NK-92 treated with Interleukin-12 subunit alpha and Interleukin-12 subunit beta, amount 100 ng/mL, for 24 hours (cell line): ENCODE measurements around the gene PLEKHG5.
A peak's percentile ranks its signal among the peaks of the same experiment; 100 is the strongest.
"Not testable (repeated sequence)": the region's sequence is repeated elsewhere in the genome, so short reads cannot be mapped to it uniquely, and the experiment has no call there.

ENCODE experiments used
- DNase-seq: peaks from one replicate; lab custom pipeline; 2025; lab: John Stamatoyannopoulos, UW

Gene PLEKHG5

DNA sequence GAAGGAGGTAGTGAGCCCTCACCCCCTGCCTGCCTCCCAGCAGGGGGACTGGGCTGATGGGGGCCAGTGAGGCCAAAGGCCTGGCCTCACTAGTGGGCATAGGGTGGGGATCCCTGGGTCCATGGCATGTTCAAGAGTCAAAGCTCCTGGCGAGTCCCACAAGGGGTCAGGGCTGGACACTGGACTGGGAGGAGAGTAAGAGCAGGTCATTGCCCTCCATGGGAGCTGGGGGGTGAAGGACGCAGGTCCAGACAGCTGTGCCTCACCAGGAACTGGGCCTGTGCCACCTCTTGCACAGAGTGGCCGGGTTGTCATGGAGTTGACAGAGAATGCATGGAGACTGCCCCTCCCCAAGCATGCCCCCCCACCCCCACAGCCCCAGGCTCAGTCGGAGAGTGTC lies 45.5 kb downstream of the PLEKHG5 start:
- DNase-seq: not testable (repeated sequence)

DNA sequence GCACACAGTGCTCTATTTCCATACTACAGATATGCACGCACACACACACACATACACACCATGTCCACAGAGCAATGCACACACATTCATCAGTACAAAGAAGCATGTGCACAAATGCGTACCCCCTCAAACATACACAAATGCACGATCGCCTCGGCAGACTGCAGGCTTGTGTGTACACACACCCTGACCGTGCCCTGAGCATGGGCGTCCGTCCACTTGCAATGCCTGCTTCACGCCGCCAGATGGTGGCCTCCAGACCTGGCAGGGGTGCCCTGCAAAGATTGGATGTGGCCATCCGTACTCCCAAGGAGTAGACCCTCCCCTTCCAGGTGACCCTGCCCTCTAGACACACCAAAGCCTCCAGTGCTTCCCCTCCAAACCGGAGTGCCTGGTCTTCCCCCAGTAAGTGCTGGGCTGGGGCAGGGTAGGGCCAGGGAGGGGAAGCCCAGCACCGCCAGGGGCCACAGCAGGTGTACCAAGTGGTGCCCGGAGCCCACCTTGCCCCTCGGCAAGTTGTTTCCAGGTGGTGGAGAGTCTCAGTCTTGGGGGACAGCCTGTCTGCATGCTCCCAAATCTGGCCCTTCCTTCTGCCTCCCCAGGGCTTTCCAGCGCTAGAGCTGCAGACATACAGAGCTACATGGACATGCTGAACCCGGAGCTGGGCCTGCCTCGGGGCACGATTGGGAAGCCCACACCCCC lies 46.3 kb downstream of the PLEKHG5 start:
- no peak for DNase-seq

DNA sequence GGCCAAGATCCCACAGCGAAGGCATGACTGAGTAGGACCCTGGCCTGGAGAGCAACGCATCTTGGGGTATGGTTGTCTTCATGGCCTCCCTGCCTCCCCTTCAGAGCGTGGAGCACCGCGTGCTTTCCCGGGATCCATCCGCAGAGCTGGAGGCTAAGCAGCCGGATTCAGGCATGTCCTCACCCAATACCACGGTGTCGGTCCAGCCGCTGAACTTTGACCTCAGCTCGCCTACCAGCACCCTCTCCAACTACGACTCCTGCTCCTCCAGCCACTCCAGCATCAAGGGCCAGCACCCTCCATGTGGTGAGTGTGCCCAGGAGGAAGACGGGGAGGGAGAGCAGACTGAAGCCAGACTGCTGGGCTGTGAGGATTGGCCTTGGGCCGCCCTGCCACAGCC lies 47.1 kb downstream of the PLEKHG5 start:
- no peak for DNase-seq

DNA sequence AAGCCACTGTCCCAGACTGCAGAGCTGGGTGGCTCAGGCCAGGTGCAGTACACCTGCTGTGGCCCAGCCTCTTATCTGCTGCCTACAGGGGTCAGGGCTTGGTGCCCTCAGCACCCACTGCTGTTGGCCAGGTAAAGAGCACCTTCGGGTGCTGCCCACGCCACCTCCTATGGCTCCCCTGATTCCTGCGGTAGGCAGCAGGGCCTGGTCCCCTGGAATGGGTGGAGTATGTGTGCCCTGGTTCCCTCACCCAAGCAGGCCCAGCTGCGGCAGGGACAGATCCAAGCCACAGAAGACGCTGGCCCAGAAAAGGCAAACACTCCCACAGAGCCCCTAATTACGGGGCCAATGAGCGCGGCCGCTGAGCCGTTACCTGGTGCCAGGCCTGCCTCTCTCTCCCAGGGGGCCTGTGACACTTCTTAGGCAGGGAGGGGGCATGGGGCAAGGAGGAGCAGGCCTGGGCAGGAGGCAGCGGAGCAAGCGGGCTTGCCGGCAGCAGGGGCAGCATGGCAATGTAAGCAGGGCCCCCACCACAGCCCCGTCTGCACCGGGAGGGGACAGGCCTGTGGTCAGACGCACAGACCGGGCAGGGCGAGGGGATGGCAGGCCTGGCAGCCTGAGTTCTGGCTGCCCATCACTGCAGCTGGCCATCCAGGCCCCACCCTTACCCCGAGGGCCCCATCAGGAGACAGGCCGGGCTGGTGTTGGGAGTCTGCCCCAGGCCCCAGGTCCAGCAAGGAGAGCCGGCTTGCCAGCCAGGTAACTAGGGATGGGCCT lies 47.9 kb downstream of the PLEKHG5 start:
- no peak for DNase-seq

DNA sequence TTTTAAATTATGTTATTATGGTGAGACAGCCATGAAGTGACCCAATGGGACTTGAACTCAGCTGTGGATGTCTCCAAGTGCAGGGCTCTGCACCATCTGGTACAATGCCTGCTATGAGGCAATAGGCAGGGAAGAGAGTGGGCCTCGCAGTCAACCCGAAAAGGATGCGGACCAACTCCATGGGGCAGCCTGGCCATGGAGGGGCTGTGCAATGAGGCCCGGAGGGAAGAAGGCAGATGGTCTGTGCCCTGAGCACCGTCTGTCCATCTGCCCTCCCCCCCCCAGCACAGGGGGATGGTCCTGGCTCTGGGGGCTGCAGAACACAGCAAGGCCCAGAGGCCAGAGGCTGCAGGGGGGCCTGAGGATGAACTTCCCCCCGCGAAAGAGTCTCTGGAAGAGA lies 49.9 kb downstream of the PLEKHG5 start:
- no peak for DNase-seq

DNA sequence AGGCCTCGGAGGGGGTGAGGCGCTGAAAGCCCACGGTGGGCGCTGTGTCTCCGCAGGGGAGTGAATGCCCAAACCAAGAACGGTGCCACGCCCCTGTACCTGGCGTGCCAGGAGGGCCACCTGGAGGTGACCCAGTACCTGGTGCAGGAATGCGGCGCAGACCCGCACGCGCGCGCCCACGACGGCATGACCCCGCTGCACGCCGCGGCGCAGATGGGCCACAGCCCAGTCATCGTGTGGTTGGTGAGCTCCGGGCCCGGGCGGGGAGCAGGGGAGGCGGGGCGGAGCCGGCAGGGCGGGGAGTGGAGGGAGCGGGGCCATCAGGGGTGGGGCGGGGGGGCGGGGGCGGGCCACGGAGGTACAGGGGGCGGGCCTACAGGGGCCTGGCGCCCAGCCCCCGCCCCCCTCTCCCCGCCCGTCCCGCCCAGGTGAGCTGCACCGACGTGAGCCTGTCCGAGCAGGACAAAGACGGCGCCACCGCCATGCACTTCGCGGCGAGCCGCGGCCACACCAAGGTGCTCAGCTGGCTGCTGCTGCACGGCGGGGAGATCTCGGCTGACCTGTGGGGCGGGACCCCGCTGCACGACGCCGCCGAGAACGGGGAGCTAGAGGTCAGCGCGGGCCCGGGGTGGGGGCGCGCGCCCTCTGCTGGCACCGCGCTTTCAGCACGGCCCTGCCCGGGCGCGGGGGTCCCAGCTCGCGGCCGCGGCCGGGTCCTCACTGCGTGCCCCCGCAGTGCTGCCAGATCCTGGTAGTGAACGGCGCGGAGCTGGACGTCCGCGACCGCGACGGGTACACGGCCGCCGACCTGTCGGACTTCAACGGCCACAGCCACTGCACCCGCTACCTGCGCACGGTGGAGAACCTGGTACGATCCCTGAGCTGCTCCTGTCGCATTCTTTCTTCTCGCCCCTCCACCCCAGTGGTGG lies 51.0 kb downstream of the PLEKHG5 start:
- DNase-seq: no peak

DNA sequence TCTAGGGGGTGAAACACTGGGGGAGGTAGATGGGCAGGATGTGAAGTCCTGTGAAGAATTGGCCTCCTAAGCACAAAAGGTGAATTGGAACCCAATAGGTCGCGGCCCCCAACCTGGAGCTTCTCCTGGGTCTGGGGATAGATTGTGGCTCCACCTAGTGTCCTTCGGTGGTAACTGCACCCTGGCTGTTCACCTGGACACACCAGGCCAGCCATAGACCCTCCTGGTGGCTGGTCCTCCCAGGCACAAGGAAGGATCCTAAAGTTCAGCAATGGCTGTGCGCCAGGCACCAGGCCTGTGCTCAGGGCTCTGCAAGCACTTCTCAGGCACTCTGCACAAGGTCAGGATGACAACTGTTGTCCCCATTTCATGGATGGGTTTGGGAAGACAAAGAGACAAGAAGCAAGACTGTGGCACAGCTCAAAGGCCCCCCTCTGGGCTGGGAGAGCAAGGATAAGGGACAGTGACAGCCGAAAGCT lies 53.4 kb downstream of the PLEKHG5 start:
- peak; percentile 14 for DNase-seq

DNA sequence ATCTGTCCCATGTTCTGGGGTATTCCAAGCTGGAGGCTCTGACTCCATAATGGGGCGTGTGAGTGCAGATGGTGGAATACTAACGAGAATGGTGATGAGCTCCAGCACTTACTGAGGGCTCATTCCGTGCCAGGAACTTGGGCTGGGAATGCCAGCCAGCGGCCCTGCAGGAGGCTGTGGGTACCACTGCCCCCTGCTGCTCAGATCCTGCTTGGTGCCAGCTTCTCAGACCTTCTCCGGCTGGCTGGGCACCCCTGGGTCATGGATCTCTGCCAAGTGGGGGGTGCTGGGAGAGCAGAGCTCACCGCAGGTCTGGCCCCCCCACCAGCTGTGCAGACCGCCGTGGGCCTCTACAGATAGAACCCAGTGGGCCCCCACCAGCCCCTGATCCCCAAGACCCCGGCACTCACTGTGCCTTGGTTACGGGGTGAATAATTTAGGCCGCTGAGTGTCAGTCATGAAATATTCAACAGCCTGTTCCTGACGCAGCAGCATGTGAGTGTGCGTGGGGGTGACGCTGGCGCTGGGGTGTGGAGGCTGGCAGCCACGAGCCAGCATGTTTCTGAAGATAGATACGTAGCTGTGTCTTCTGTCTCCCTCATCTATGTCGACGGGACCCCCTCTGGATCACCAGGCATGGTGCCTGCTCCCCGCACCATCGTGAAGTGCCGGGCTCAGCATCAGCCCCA lies 54.3 kb downstream of the PLEKHG5 start:
- not testable (repeated sequence) for DNase-seq

DNA sequence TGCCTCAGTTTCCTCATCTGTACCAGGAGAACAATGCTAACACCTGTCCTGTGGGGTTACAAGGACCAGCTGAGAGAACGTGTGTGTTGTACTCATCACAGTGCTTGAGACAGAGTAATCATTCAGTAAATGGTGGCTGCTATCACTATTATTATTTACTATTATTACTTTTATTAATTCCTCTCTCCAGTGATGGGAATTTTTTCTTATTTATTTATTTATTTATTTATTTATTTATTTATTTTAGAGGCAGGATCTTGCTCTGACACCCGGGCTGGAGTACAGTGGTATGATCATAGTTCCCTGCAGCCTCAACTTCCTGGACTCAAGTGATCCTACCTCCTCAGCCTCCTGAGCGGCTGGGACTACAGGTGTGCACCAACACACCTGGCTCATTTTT lies 55.2 kb downstream of the PLEKHG5 start:
- not testable (repeated sequence) for DNase-seq

DNA sequence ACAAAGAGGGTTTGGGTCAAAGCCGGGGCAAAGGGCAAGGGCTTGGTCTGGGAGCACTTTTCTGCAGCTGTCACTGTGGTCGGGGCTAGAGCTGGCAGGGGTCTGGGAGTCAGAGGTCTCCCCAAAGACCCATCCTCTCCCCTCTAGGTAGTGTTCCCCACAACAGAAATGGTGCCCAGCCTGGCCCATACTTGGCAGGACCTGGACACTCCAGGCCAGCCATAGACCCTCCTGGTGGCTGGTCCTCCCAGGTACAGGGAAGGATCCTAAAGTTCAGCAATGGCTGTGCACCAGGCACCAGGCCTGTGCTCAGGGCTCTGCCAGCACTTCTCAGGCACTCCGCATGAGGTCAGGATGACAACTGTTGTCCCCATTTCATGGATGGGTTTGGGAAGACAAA lies 55.9 kb downstream of the PLEKHG5 start:
- DNase-seq: no peak

DNA sequence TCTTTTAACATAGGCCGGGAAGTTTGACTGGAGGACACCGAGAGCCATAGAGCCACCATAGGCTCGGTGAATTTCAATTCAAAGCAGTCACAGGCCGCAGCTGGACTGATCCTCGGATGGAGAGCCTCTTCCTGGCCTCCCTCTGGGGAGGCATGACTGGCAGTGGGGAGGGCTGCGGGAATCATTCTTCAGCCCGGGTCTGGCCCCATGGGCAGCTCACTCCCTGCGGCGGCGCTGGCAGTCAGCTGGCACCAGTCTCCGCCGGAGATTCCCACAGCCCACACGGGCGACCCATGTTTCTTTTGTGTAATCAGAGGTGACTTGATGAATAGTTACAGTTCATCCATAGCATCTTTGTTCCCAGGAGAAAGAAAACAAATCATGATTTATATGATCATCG lies 56.3 kb downstream of the PLEKHG5 start:
- DNase-seq: no peak

DNA sequence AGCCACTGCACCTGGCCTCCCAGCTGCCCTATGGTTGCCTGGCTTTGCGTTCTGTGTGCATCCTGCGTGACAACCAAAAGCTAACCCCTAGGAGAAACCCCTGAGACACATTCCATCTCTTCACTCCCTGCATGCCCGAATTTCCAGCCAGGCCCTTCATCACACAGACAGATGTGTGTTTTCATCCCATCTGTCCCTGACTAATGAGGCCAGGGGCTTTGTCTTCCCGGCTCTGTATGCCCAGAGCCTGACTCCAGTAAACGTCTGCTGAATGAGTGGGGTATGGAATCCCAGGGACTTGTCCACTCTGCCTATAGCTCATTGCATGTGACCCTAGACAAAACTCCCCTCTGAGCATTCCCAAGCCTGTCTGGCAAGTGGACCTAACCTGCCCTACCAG lies 57.3 kb downstream of the PLEKHG5 start:
- DNase-seq: no peak

DNA sequence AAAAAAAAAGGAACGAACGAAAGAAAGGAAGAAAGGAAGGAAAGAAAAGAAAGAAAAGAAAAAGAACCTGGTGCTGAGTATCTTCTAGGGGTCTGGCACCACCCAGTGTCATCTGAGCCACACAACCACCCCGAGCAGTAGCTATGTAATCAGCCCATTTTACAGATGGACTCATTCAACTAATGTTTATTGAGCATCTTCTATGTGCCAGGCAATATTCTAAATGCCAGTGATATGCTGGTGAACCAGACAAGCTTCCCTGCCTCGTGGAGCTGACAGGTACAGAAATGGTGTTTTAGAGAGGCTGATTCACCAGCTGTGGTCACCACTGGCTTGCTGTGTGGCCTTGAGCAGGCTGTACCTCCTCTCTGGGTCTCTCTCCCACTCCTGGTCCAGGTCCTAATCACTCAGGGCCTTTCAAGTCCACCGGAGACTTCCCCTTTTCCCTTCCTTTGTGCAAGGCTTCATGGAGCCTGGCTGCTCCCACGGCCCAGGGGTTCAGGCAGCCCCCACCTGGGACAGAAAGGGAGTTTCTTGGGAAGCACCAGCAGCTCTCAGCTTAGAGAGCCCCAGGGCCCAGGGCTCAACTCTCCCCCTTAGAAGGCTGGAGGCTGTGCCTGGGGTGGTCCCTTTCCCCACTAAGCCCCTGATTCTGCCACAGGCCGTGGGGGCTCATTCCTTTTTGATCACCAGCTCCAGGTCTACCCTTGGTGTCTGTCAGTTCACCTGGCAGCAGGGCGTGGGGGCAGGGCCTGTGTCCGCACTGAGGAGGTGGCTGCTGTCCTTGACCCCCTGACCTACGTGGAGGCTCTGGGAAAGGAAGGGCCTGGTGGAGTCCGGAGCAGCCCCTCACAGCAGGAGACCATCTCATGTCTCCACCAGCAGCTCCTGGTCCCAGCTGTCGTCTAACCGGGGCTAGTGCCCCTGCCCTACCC lies 59.6 kb downstream of the PLEKHG5 start:
- DNase-seq: not testable (repeated sequence)

DNA sequence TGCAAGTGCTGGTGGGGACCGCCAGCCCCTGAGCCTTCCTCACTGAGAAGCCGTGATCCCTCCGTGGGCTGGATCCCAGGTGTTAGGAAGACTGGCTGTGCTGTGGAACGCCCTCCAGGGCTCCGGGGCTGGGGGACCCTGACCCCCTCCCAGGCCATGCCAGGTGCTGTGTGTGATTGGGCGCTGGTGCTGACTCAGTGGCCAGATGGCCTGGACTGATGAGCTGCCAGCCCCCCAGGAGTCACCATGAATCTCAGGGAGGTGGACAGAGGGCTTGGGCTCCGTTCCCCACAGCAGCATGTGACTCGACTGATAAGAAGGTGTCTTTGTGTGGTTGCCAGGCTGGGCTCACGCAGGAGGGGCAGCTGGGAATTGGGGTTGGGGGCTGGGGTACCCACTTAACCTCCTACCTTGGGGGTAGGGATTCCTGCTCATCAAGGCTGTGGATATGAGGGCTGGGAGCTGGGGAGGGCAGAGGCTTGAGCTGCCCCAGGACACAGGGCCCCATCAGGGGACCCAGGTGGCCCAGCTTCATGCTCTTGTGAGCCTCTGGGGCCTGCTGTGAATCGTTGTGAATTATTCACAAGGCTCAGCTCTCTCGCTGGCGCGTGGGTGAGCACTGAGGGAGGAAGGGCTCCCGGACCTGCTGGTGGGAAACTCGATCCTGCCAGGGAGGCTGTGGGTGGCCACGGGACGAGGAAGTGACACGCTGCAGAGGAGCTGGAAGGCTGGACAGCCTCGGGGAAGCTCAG lies 61.6 kb downstream of the PLEKHG5 start:
- not testable (repeated sequence) for DNase-seq

DNA sequence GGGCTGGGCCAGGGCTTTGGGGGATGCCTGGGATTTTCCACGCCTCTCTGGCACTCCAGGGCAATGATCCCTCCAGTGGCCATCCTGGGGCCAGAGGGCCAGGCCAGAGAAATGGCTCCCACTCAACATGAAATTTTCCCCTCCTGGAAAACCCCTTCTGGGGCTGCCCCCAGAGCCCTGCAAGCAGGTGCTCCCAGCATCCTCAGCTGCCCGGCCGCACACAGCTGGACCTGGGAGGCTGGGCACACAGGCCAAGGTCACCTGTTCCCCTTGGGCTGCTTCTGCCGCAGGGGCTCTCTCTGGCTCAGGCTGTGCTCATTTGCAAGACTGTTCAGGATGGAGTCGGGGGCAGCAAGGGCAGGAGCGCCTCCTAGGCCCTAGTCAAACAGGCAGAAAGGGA lies 63.0 kb downstream of the PLEKHG5 start:
- not testable (repeated sequence) for DNase-seq

DNA sequence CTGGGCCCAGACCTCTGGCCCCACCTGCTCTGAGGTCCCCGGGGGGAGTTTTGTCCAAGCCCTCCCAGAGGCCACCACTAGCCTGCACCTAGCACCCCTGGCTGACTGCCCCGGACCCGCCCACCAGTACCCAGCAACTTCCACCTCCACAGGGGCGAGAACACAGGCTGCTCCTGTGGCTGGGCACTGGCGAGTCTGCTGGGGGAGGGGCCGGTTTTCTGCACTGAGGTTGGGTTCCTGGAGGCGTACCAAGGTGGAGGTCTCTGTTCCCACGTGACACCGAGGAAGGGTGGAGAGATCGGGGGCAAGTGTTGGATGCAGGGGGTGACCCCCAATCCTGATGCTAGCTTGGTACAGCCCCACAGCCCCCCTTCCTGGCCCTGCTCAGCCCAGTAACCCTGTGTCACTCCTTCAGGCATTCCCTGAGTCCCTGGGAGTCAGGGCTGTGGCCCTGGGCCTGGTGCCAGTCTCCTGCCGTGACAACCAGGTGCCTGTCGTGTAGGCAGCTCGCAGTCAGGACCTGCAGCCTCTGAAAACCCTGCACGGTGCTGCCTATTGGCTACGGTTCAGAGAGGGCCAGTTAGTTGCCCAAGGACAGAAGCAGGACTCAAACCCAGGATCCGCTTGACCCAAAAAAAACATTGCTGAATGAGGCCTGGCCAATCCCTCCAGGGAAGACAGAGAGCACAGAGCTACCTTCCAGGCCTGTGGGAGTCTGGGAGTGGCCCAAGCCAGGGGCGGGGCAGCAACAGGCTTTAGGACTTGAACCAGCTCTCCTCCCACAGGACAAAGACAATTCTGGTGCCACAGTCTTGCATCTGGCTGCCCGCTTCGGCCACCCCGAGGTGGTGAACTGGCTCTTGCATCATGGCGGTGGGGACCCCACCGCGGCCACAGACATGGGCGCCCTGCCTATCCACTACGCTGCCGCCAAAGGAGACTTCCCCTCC lies 63.8 kb downstream of the PLEKHG5 start:
- no peak for DNase-seq

DNA sequence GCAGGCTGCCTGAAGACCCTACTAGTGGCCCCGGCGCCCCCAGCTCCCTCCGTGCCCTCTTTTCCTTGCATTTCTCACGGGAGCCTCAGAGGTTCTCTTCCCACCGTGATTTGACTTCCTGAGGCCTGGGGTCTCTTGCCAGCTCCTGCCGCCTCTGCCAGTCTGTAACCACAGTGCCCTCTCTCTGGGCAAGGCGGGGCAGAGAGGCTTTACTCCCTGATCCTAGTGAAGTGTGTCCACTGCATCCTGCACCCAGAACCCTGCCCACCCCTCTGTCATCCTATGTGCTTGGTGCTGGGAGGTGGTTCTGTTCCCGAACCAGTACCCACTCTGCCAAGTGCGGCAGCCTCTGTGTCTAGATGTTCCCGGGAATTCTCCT lies 64.5 kb downstream of the PLEKHG5 start:
- no peak for DNase-seq

DNA sequence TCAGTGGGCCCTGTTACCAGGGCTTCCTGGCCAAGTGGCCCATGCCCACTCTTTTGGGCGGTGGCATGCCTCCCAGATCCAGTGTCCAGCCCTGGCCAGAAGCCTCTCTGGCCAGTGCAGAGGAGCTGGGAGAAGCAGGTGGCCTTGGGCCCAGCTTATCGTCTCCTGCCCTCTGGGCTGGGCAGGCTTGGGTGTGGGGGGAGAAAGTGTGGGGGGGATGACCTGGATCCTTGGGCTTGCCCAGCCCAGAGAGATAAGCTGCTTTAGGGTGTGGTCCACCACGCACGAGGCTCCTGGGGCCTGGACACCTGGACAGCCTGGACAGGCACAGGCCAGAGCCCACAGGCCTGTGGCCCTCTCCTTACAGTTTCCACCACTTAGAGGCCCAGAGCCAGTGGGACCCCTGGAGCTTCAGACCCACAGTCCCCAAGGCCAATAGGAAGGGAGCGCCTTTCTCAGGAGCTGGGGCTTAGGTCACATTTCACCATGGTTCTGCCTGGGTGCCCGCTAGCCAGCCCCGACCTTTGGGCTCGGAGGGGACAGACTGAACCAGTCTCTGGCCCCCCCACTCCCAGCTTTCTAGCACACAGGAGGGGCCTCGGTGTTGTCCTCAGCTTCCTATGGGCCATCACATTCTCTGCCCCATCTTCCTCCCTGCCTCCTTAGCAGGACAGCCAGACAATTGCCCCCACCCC lies 65.0 kb downstream of the PLEKHG5 start:
- DNase-seq: no peak
